Measurements from ENCODE around the gene GALR1.

GALR1 gene

GRCh38 chr18:77321823-77322805, 72.5 kb downstream of the GALR1 start:
- DNase-seq (ENCODE audit: low spot score) = no peak

GRCh38 chr18:77323640-77324299, 74.1 kb downstream of the GALR1 start:
- no peak for DNase-seq (ENCODE audit: low spot score)
